Activated CD4-positive, alpha-beta memory T cell treated with anti-CD3 and anti-CD28 coated beads, Interleukin-2, amount 10 ng/mL, durations not matched to agents 7 days and 5 days (primary cell): Measurements from ENCODE around the gene SLC14A1. TPM values are rescaled to one million over a fixed set of nuclear protein-coding genes. Genes with fewer than 3 reads are reported as not detected.
A peak's percentile ranks its signal among the peaks of the same experiment; 100 is the strongest.

ENCODE experiments used
- CTCF ChIA-PET: fragments of 350-600 bp; sonication (Branson Sonifier 250); formaldehyde crosslinking; loops from one replicate; lab custom pipeline; 2021; ENCODE audit warnings: antibody characterized with exemption, inconsistent platforms; lab: Charles Lee
- POLR2A ChIA-PET: fragments of 350-600 bp; sonication (Branson Sonifier 250); formaldehyde crosslinking; loops from one replicate; lab custom pipeline; 2021; ENCODE audit warnings: antibody characterized with exemption; lab: Charles Lee
- DNase-seq: peaks from one replicate; pipeline ENCODE4 v3.0.0-alpha.2; 2020
- H3K27ac Mint-ChIP-seq: one replicate; pipeline ENCODE4 v1.8.0; 2021; ENCODE audit warnings: mild to moderate bottlenecking, mixed read lengths
- H3K27me3 Mint-ChIP-seq: one replicate; pipeline ENCODE4 v1.8.0; 2021; ENCODE audit warnings: mixed read lengths
- H3K36me3 Mint-ChIP-seq: one replicate; pipeline ENCODE4 v1.8.0; 2021; ENCODE audit warnings: low read depth, mixed read lengths
- H3K4me1 Mint-ChIP-seq: one replicate; pipeline ENCODE4 v1.8.0; 2021; ENCODE audit warnings: mixed read lengths
- H3K4me3 Mint-ChIP-seq: one replicate; pipeline ENCODE4 v1.8.0; 2021; ENCODE audit warnings: mild to moderate bottlenecking, mixed read lengths
- H3K9me3 Mint-ChIP-seq: one replicate; pipeline ENCODE4 v1.8.0; 2021; ENCODE audit warnings: mixed read lengths
- total RNA-seq, 2 experiments: library from RNA; stranded (reverse); gene quantifications; one replicate each; pipeline ENCODE4 v1.2.3, GENCODE V29; 2021

Gene SLC14A1
- total RNA-seq, 2 experiments from 2014 or later = 1.5 to 2.7 TPM

- peaks cover 57% of the 10 kb centered on the region for H3K4me1 Mint-ChIP-seq
- no peak overlapping the region for H3K4me3 Mint-ChIP-seq
- CTCF ChIA-PET = interaction anchor here (1.1 to 7.1 kb wide), 5 partner anchors 23 to 384 kb away, joined by 4 to 108 read pairs (median 7); partner anchors contain the start of gene SLC14A1
- POLR2A ChIA-PET = interaction anchor here (3.6 to 4.4 kb wide), 2 partner anchors 20 to 23 kb away, joined by 32 to 67 read pairs; no protein-coding TSS in a partner anchor
- H3K9me3 Mint-ChIP-seq = peaks cover 2% of the 10 kb centered on the region
- H3K36me3 Mint-ChIP-seq = peaks cover 6% of the 10 kb centered on the region
- H3K27ac Mint-ChIP-seq = no peak overlapping the region
- no peak for DNase-seq
- H3K27me3 Mint-ChIP-seq = peaks cover 36% of the 10 kb centered on the region
Observed at GRCh38 chr18:45689396-45689795, 34.6 kb upstream of the SLC14A1 start.

GRCh38 chr18:45690975-45691815 is 32.8 kb upstream of the SLC14A1 start:
- POLR2A ChIA-PET = no interaction called here

GRCh38 chr18:45691816-45692179 is 32.2 kb upstream of the SLC14A1 start:
- DNase-seq = no peak
- Mint-ChIP-seq H3K4me3 (no peak overlapping the region), H3K9me3 (peaks cover 5% of the 10 kb centered on the region), H3K4me1 (peaks cover 36% of the 10 kb centered on the region), H3K27ac (no peak overlapping the region), H3K36me3 (peaks cover 3% of the 10 kb centered on the region), H3K27me3 (peaks cover 33% of the 10 kb centered on the region)
- CTCF ChIA-PET = interaction anchor here (1.8 to 7.1 kb wide), 4 partner anchors 26 to 219 kb away, joined by 5 to 108 read pairs (median 9); no protein-coding TSS in a partner anchor
- POLR2A ChIA-PET = no interaction called here

More at GRCh38 chr18:45690975-45691815, 32.8 kb upstream of the SLC14A1 start:
- H3K27me3 Mint-ChIP-seq = peaks cover 32% of the 10 kb centered on the region
- H3K4me1 Mint-ChIP-seq = peaks cover 42% of the 10 kb centered on the region
- peaks cover 3% of the 10 kb centered on the region for H3K36me3 Mint-ChIP-seq
- peaks cover 2% of the 10 kb centered on the region for H3K9me3 Mint-ChIP-seq
- CTCF ChIA-PET = interaction anchor here (0.5 to 7.1 kb wide), 9 partner anchors 25 to 219 kb away, joined by 3 to 108 read pairs (median 7); partner anchors contain the start of gene SLC14A1
- no peak overlapping the region for H3K4me3 Mint-ChIP-seq
- DNase-seq = peak; percentile 78
- no peak overlapping the region for H3K27ac Mint-ChIP-seq

- no peak overlapping the region for H3K4me3 Mint-ChIP-seq
- H3K36me3 Mint-ChIP-seq = peaks cover 3% of the 10 kb centered on the region
- H3K27me3 Mint-ChIP-seq = peaks cover 13% of the 10 kb centered on the region
- DNase-seq = no peak
- ChIA-PET CTCF (interaction anchor here (0.6 kb wide), 1 partner anchor 128 kb away, joined by 5 read pairs; no protein-coding TSS in a partner anchor), POLR2A (no interaction called here)
- peaks cover 25% of the 10 kb centered on the region for H3K9me3 Mint-ChIP-seq
- no peaks in the 10 kb centered on the region for H3K4me1 Mint-ChIP-seq
- no peak overlapping the region for H3K27ac Mint-ChIP-seq
Observed at GRCh38 chr18:45702708-45703265, 21.2 kb upstream of the SLC14A1 start.

GRCh38 chr18:45708831-45709230 is 15.2 kb upstream of the SLC14A1 start:
- H3K27ac Mint-ChIP-seq = no peak overlapping the region
- H3K27me3 Mint-ChIP-seq = no peaks in the 10 kb centered on the region
- peaks cover 12% of the 10 kb centered on the region for H3K36me3 Mint-ChIP-seq
- H3K9me3 Mint-ChIP-seq = peaks cover 30% of the 10 kb centered on the region
- ChIA-PET CTCF (interaction anchor here (1.4 kb wide), 1 partner anchor 14 kb away, joined by 6 read pairs; no protein-coding TSS in a partner anchor), POLR2A (no interaction called here)
- no peak for DNase-seq
- no peaks in the 10 kb centered on the region for H3K4me1 Mint-ChIP-seq
- H3K4me3 Mint-ChIP-seq = no peak overlapping the region

- Mint-ChIP-seq H3K9me3 (peaks cover 19% of the 10 kb centered on the region), H3K36me3 (peaks cover 12% of the 10 kb centered on the region), H3K4me1 (no peaks in the 10 kb centered on the region), H3K4me3 (no peak overlapping the region), H3K27ac (no peak overlapping the region), H3K27me3 (no peaks in the 10 kb centered on the region)
- DNase-seq = no peak
- ChIA-PET CTCF (no interaction called here), POLR2A (no interaction called here)
Observed at GRCh38 chr18:45712061-45712460, 11.9 kb upstream of the SLC14A1 start.

- ChIA-PET POLR2A (no interaction called here), CTCF (no interaction called here)
Observed at GRCh38 chr18:45713239-45713638, 10.7 kb upstream of the SLC14A1 start.

GRCh38 chr18:45715212-45715780 is 8.7 kb upstream of the SLC14A1 start:
- H3K36me3 Mint-ChIP-seq = peaks cover 3% of the 10 kb centered on the region
- DNase-seq = no peak
- no peak overlapping the region for H3K4me3 Mint-ChIP-seq
- ChIA-PET POLR2A (no interaction called here), CTCF (no interaction called here)
- H3K4me1 Mint-ChIP-seq = no peaks in the 10 kb centered on the region
- H3K9me3 Mint-ChIP-seq = peaks cover 3% of the 10 kb centered on the region
- H3K27me3 Mint-ChIP-seq = peaks cover 4% of the 10 kb centered on the region
- no peak overlapping the region for H3K27ac Mint-ChIP-seq

More at GRCh38 chr18:45713239-45713638, 10.7 kb upstream of the SLC14A1 start:
- Mint-ChIP-seq H3K4me1 (no peaks in the 10 kb centered on the region), H3K27ac (no peak overlapping the region), H3K4me3 (no peak overlapping the region), H3K9me3 (peaks cover 13% of the 10 kb centered on the region), H3K36me3 (peaks cover 5% of the 10 kb centered on the region), H3K27me3 (peaks cover 4% of the 10 kb centered on the region)
- DNase-seq = no peak

GRCh38 chr18:45719106-45719505 is 4.9 kb upstream of the SLC14A1 start:
- CTCF ChIA-PET = interaction anchor here (8.3 kb wide), 1 partner anchor 160 kb away, joined by 95 read pairs; no protein-coding TSS in a partner anchor
- H3K4me3 Mint-ChIP-seq = no peak overlapping the region
- no peaks in the 10 kb centered on the region for H3K36me3 Mint-ChIP-seq
- H3K27me3 Mint-ChIP-seq = peaks cover 12% of the 10 kb centered on the region
- H3K27ac Mint-ChIP-seq = no peak overlapping the region
- no peaks in the 10 kb centered on the region for H3K9me3 Mint-ChIP-seq
- POLR2A ChIA-PET = no interaction called here
- no peaks in the 10 kb centered on the region for H3K4me1 Mint-ChIP-seq
- no peak for DNase-seq

GRCh38 chr18:45722899-45723298 is 1.1 kb upstream of the SLC14A1 start:
- H3K27me3 Mint-ChIP-seq = peaks cover 11% of the 10 kb centered on the region
- no peaks in the 10 kb centered on the region for H3K9me3 Mint-ChIP-seq
- DNase-seq = peak; percentile 76
- no peak overlapping the region for H3K27ac Mint-ChIP-seq
- no peak overlapping the region for H3K4me3 Mint-ChIP-seq
- ChIA-PET POLR2A (no interaction called here), CTCF (interaction anchor here (0.5 to 8.3 kb wide), 15 partner anchors 8 to 351 kb away, joined by 3 to 95 read pairs (median 5); no protein-coding TSS in a partner anchor)
- no peaks in the 10 kb centered on the region for H3K36me3 Mint-ChIP-seq
- H3K4me1 Mint-ChIP-seq = peaks cover 1% of the 10 kb centered on the region

GRCh38 chr18:45724601-45725000 is 620 bp downstream of the SLC14A1 start:
- no peaks in the 10 kb centered on the region for H3K36me3 Mint-ChIP-seq
- H3K4me3 Mint-ChIP-seq = no peak overlapping the region
- no peaks in the 10 kb centered on the region for H3K9me3 Mint-ChIP-seq
- peaks cover 1% of the 10 kb centered on the region for H3K4me1 Mint-ChIP-seq
- H3K27ac Mint-ChIP-seq = no peak overlapping the region
- DNase-seq = no peak
- CTCF ChIA-PET = interaction anchor here (1.0 to 8.3 kb wide), 3 partner anchors 60 to 349 kb away, joined by 3 to 95 read pairs (median 50); no protein-coding TSS in a partner anchor
- POLR2A ChIA-PET = no interaction called here
- H3K27me3 Mint-ChIP-seq = peaks cover 9% of the 10 kb centered on the region

- Mint-ChIP-seq H3K27ac (no peak overlapping the region), H3K27me3 (peaks cover 9% of the 10 kb centered on the region), H3K9me3 (no peaks in the 10 kb centered on the region), H3K4me1 (peaks cover 1% of the 10 kb centered on the region), H3K36me3 (no peaks in the 10 kb centered on the region), H3K4me3 (no peak overlapping the region)
- CTCF ChIA-PET = interaction anchor here (1.0 to 8.3 kb wide), 3 partner anchors 61 to 348 kb away, joined by 3 to 95 read pairs (median 50); no protein-coding TSS in a partner anchor
- POLR2A ChIA-PET = no interaction called here
- no peak for DNase-seq
Observed at GRCh38 chr18:45725336-45725735, 1.4 kb downstream of the SLC14A1 start.
